Endodermal cell (in vitro differentiated cells): ENCODE results near the gene NSG1. TPM values are rescaled to one million over a fixed set of nuclear protein-coding genes. Genes with fewer than 3 reads are reported as not detected.

ENCODE experiments used
- DNase-seq: peaks from one replicate; pipeline ENCODE4 v3.0.0-alpha.2; 2017
- H3K27ac ChIP-seq: 2 replicates; pipeline ENCODE4 v1.5.1; 2013; ENCODE audit warnings: mild to moderate bottlenecking, low read depth, low read length, moderate library complexity
- H3K27me3 ChIP-seq: 2 replicates; pipeline ENCODE4 v1.6.1; 2013; ENCODE audit warnings: mild to moderate bottlenecking, low read length, moderate library complexity; ENCODE audit not compliant: insufficient read depth, control insufficient read depth, poor library complexity, severe bottlenecking
- H3K36me3 ChIP-seq: 2 replicates; pipeline ENCODE4 v1.7.0; 2013; ENCODE audit warnings: mild to moderate bottlenecking, low read length, moderate library complexity; ENCODE audit not compliant: control insufficient read depth, insufficient read depth
- H3K4me1 ChIP-seq: one replicate; pipeline ENCODE4 v1.7.0; 2013; ENCODE audit warnings: low read length; ENCODE audit not compliant: control insufficient read depth, insufficient read depth
- H3K4me3 ChIP-seq: 2 replicates; pipeline ENCODE4 v1.5.1; 2013; ENCODE audit warnings: mild to moderate bottlenecking, low read length, moderate library complexity
- H3K9ac ChIP-seq: 2 replicates; pipeline ENCODE4 v1.6.1; 2013; ENCODE audit warnings: mild to moderate bottlenecking, low read length, moderate library complexity; ENCODE audit not compliant: poor library complexity, severe bottlenecking; ENCODE audit errors: extremely low read depth
- H3K9me3 ChIP-seq: 2 replicates; pipeline ENCODE4 v1.6.1; 2013; ENCODE audit warnings: mild to moderate bottlenecking, low read length, moderate library complexity; ENCODE audit not compliant: control insufficient read depth
- H3K27ac Mint-ChIP-seq: 2 replicates; pipeline ENCODE4 v1.8.0; 2020; ENCODE audit warnings: mixed read lengths
- H3K27me3 Mint-ChIP-seq: 2 replicates; pipeline ENCODE4 v1.8.0; 2021; ENCODE audit warnings: mild to moderate bottlenecking, mixed read lengths; ENCODE audit not compliant: insufficient read depth
- H3K36me3 Mint-ChIP-seq: 2 replicates; pipeline ENCODE4 v1.8.0; 2020; ENCODE audit warnings: low read depth, mixed read lengths
- H3K4me1 Mint-ChIP-seq: 2 replicates; pipeline ENCODE4 v1.8.0; 2020; ENCODE audit warnings: mixed read lengths
- H3K4me3 Mint-ChIP-seq: 2 replicates; pipeline ENCODE4 v1.8.0; 2020; ENCODE audit warnings: mild to moderate bottlenecking, moderate library complexity, mixed read lengths
- H3K9me3 Mint-ChIP-seq: 2 replicates; pipeline ENCODE4 v1.8.0; 2020; ENCODE audit warnings: mild to moderate bottlenecking, mixed read lengths
- CTCF ChIP-seq: fragments of 200-600 bp; sonication (generic); conservative IDR thresholded peaks from 2 replicates; pipeline ENCODE4 v1.5.0; 2021; ENCODE audit warnings: antibody characterized with exemption, mild to moderate bottlenecking
- WGBS, 2 experiments: methylation state at CpG; one replicate each; pipeline versions ENCODE4 v1.1.5 to v1.1.7; 2013; ENCODE audit warnings: missing lambda C conversion rate in 2 of 2, mixed read lengths in 1 of 2; ENCODE audit not compliant: insufficient coverage in 1 of 2, insufficient read length in 1 of 2; 5-methylcytosine and 5-hydroxymethylcytosine counted together
- total RNA-seq, 2 donors: library from RNA; stranded (reverse); fragmentation: NEBNext Ultra II Directional in 1 of 2; extraction: Animal tissue kit (Norgen Biotek cat#: 25700) in 1 of 2; gene quantifications; 2 replicates in 1 of 2; 3 replicates in 1 of 2; pipeline ENCODE4 v1.2.1, GENCODE V29; 2021

Gene NSG1
- total RNA-seq, 2 donors from 2014 or later, result 1.8 to 6.0 TPM

- peaks cover 5% of the 10 kb centered on the region for H3K4me1 ChIP-seq
- peak; percentile 87 for TF ChIP-seq CTCF
- no peak overlapping the region for H3K9ac ChIP-seq
- no peak overlapping the region for H3K27ac ChIP-seq
- Mint-ChIP-seq H3K36me3 (peaks cover 5% of the 10 kb centered on the region), H3K27me3 (peaks cover 6% of the 10 kb centered on the region), H3K27ac (no peak overlapping the region), H3K4me3 (no peak overlapping the region), H3K4me1 (peaks cover 21% of the 10 kb centered on the region), H3K9me3 (no peaks in the 10 kb centered on the region)
- H3K27me3 ChIP-seq, result no peaks in the 10 kb centered on the region
- H3K4me3 ChIP-seq, result no peak overlapping the region
- peak; percentile 89 for DNase-seq
- H3K36me3 ChIP-seq, result no peaks in the 10 kb centered on the region
- H3K9me3 ChIP-seq, result no peaks in the 10 kb centered on the region
- 43 to 55% methylated on average over 5 to 7 of the region's 7 CpGs for WGBS, 2 experiments
These were observed 43.7 kb downstream of the NSG1 start for GRCh38 chr4:4430492-4431195.

DNA sequence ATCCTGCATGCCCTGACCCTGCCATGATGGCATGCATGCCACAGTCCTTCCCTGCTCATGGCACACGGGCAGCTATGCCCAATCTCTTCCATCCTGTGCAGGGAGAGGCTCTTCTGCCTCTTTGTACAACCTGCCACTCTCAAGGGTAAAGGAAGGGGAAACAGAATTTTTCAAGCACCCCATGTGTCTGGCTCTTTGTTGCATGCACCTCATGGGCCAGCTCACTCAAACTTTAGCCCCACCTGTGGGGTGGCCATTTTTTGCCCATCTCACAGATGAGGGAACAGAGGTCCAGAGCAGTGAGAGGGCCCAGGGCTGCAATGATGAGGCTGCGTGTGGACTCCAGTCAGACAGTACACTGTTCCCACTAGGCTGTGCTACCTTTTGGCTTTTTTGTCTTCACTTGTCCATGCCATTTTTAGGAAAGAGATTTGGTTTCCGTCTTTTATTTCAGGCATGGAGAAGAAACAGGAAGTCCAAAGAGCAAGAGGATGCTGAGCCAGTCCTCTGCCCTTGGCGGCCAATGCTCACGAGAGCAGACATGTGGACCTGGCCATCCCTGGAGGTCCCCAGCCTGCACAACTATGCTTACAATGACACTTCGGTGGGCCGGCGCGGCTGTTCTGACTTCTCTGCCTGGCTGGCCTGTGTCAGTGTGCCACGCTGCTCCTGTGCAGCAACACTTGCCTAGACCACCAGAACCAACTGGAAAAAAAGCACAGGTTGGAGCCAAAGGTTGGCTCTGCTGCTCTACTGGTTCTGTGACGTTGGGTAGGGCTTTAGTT is 45.6 kb downstream of the NSG1 start:
- no peak overlapping the region for H3K4me3 Mint-ChIP-seq
- Histone ChIP-seq H3K4me1 (no peaks in the 10 kb centered on the region), H3K27ac (no peak overlapping the region), H3K9ac (no peak overlapping the region), H3K36me3 (peaks cover 2% of the 10 kb centered on the region), H3K4me3 (no peak overlapping the region), H3K27me3 (no peaks in the 10 kb centered on the region), H3K9me3 (no peaks in the 10 kb centered on the region)
- DNase-seq, result peak; percentile 23
- 93 to 97% methylated on average over 10 to 11 of the region's 11 CpGs for WGBS, 2 experiments
- TF ChIP-seq CTCF, result no peak
- no peak overlapping the region for H3K27ac Mint-ChIP-seq
- H3K27me3 Mint-ChIP-seq, result peaks cover 2% of the 10 kb centered on the region
- H3K36me3 Mint-ChIP-seq, result peaks cover 14% of the 10 kb centered on the region
- H3K9me3 Mint-ChIP-seq, result no peaks in the 10 kb centered on the region
- peaks cover 7% of the 10 kb centered on the region for H3K4me1 Mint-ChIP-seq

GRCh38 chr4:4433941-4434340 is 47.0 kb downstream of the NSG1 start:
- WGBS, 2 experiments, result 90 to 91% methylated on average over 4 of the region's 4 CpGs
- Mint-ChIP-seq H3K36me3 (peaks cover 22% of the 10 kb centered on the region), H3K4me3 (no peak overlapping the region), H3K27ac (no peak overlapping the region), H3K4me1 (peaks cover 2% of the 10 kb centered on the region), H3K27me3 (peaks cover 2% of the 10 kb centered on the region), H3K9me3 (no peaks in the 10 kb centered on the region)
- TF ChIP-seq CTCF, result no peak
- no peaks in the 10 kb centered on the region for H3K9me3 ChIP-seq
- no peaks in the 10 kb centered on the region for H3K27me3 ChIP-seq
- H3K4me3 ChIP-seq, result no peak overlapping the region
- no peak overlapping the region for H3K9ac ChIP-seq
- peaks cover 6% of the 10 kb centered on the region for H3K36me3 ChIP-seq
- DNase-seq, result peak; percentile 10
- no peaks in the 10 kb centered on the region for H3K4me1 ChIP-seq
- H3K27ac ChIP-seq, result no peak overlapping the region
